ENCODE measurements around the gene KATNA1.

GRCh38 chr6:149592983-149593382 is 55.5 kb downstream of the KATNA1 start:
- TF ChIP-seq, protein P1, sequence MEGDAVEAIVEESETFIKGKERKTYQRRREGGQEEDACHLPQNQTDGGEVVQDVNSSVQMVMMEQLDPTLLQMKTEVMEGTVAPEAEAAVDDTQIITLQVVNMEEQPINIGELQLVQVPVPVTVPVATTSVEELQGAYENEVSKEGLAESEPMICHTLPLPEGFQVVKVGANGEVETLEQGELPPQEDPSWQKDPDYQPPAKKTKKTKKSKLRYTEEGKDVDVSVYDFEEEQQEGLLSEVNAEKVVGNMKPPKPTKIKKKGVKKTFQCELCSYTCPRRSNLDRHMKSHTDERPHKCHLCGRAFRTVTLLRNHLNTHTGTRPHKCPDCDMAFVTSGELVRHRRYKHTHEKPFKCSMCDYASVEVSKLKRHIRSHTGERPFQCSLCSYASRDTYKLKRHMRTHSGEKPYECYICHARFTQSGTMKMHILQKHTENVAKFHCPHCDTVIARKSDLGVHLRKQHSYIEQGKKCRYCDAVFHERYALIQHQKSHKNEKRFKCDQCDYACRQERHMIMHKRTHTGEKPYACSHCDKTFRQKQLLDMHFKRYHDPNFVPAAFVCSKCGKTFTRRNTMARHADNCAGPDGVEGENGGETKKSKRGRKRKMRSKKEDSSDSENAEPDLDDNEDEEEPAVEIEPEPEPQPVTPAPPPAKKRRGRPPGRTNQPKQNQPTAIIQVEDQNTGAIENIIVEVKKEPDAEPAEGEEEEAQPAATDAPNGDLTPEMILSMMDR (conservative IDR thresholded peaks at IDR 0.05): no peak
- no peak for TF ChIP-seq ZFX (IDR thresholded peaks at IDR 0.05)

Measured in C4-2B (cell line).